ENCODE results near the gene CRYBB3. TPM values are rescaled to one million over a fixed set of nuclear protein-coding genes. Genes with fewer than 3 reads are reported as not detected.
A peak's percentile ranks its signal among the peaks of the same experiment; 100 is the strongest.

CRYBB3 gene
- under 1 TPM in 1 of 2 donors, not detected in 1; 0.78 TPM for total RNA-seq

- no peaks in the 10 kb centered on the region for H3K9me3 Mint-ChIP-seq
- ATAC-seq (no peak), DNase-seq (ENCODE audit: low spot score) (no peak)
- no peaks in the 10 kb centered on the region for H3K36me3 Mint-ChIP-seq
- H3K4me1 Mint-ChIP-seq (ENCODE audit: low read depth in 2 of 2), result no peaks in the 10 kb centered on the region
- H3K27ac Mint-ChIP-seq, result no peak within 1 kb of the TSS
- H3K27me3 Mint-ChIP-seq, result no peaks in the 10 kb centered on the region
- H3K4me3 Mint-ChIP-seq, result no peak within 1 kb of the TSS
These were observed at the start of gene CRYBB3 for GRCh38 chr22:25199731-25200520. TSS of gene CRYBB3 (plus strand) at chr22:25199858. CDS start at chr22:25201397, 1,539 bp downstream.

- peaks cover 2 to 12% of the 10 kb centered on the region in 2 donors for H3K4me1 Mint-ChIP-seq (ENCODE audit: low read depth in 2 of 2)
- DNase-seq (ENCODE audit: low spot score) (no peak), ATAC-seq (peak in 1 of 2 donors; percentile 40)
- H3K4me3 Mint-ChIP-seq, result no peak overlapping the region
- H3K36me3 Mint-ChIP-seq, result no peaks in the 10 kb centered on the region
- H3K27me3 Mint-ChIP-seq, result peaks cover 0 to 5% of the 10 kb centered on the region in 2 donors
- H3K9me3 Mint-ChIP-seq, result no peaks in the 10 kb centered on the region
- H3K27ac Mint-ChIP-seq, result no peak overlapping the region
These were observed 45.5 kb upstream of the CRYBB3 start for GRCh38 chr22:25153961-25154666.

GRCh38 chr22:25154667-25154999, 45.0 kb upstream of the CRYBB3 start:
- peaks cover 0 to 4% of the 10 kb centered on the region in 2 donors for H3K27me3 Mint-ChIP-seq
- H3K27ac Mint-ChIP-seq, result no peak overlapping the region
- H3K4me3 Mint-ChIP-seq, result no peak overlapping the region
- H3K36me3 Mint-ChIP-seq, result no peaks in the 10 kb centered on the region
- H3K4me1 Mint-ChIP-seq (ENCODE audit: low read depth in 2 of 2), result peaks cover 2 to 14% of the 10 kb centered on the region in 2 donors
- peak in 1 of 2 donors; percentile 15 for ATAC-seq
- no peak for DNase-seq (ENCODE audit: low spot score)
- no peaks in the 10 kb centered on the region for H3K9me3 Mint-ChIP-seq

GRCh38 chr22:25156736-25157135, 42.9 kb upstream of the CRYBB3 start:
- Mint-ChIP-seq H3K4me3 (no peak overlapping the region), H3K27me3 (no peaks in the 10 kb centered on the region)

GRCh38 chr22:25159028-25159427, 40.6 kb upstream of the CRYBB3 start:
- DNase-seq (ENCODE audit: low spot score), result peak; percentile 35
- peak in 1 of 2 donors; percentile 86 for ATAC-seq
- H3K27me3 Mint-ChIP-seq, result no peaks in the 10 kb centered on the region
- H3K9me3 Mint-ChIP-seq, result no peaks in the 10 kb centered on the region
- H3K27ac Mint-ChIP-seq, result no peak overlapping the region
- H3K4me1 Mint-ChIP-seq (ENCODE audit: low read depth in 2 of 2), result peaks cover 2 to 28% of the 10 kb centered on the region in 2 donors
- H3K4me3 Mint-ChIP-seq, result no peak overlapping the region
- no peaks in the 10 kb centered on the region for H3K36me3 Mint-ChIP-seq

More at GRCh38 chr22:25156736-25157135, 42.9 kb upstream of the CRYBB3 start:
- no peaks in the 10 kb centered on the region for H3K9me3 Mint-ChIP-seq
- no peak overlapping the region for H3K27ac Mint-ChIP-seq
- H3K4me1 Mint-ChIP-seq (ENCODE audit: low read depth in 2 of 2), result peaks cover 2 to 28% of the 10 kb centered on the region in 2 donors
- DNase-seq (ENCODE audit: low spot score) (no peak), ATAC-seq (no peak)
- no peaks in the 10 kb centered on the region for H3K36me3 Mint-ChIP-seq

GRCh38 chr22:25160120-25160996, 39.3 kb upstream of the CRYBB3 start:
- no peaks in the 10 kb centered on the region for H3K27me3 Mint-ChIP-seq
- H3K27ac Mint-ChIP-seq, result no peak overlapping the region
- ATAC-seq (no peak), DNase-seq (ENCODE audit: low spot score) (peak; percentile 32)
- H3K36me3 Mint-ChIP-seq, result no peaks in the 10 kb centered on the region
- peaks cover 5 to 31% of the 10 kb centered on the region in 2 donors for H3K4me1 Mint-ChIP-seq (ENCODE audit: low read depth in 2 of 2)
- no peak overlapping the region for H3K4me3 Mint-ChIP-seq
- no peaks in the 10 kb centered on the region for H3K9me3 Mint-ChIP-seq

- Mint-ChIP-seq H3K4me3 (no peak overlapping the region), H3K27ac (no peak overlapping the region), H3K36me3 (no peaks in the 10 kb centered on the region), H3K27me3 (no peaks in the 10 kb centered on the region), H3K4me1 (ENCODE audit: low read depth in 2 of 2) (peaks cover 5 to 31% of the 10 kb centered on the region in 2 donors), H3K9me3 (no peaks in the 10 kb centered on the region)
- ATAC-seq (peak in 1 of 2 donors; percentile 62), DNase-seq (ENCODE audit: low spot score) (no peak)
These were observed 38.4 kb upstream of the CRYBB3 start for GRCh38 chr22:25161017-25161915.

GRCh38 chr22:25161916-25162530, 37.6 kb upstream of the CRYBB3 start:
- Mint-ChIP-seq H3K4me1 (ENCODE audit: low read depth in 2 of 2) (peaks cover 3 to 31% of the 10 kb centered on the region in 2 donors), H3K27ac (no peak overlapping the region), H3K9me3 (no peaks in the 10 kb centered on the region), H3K4me3 (no peak overlapping the region), H3K36me3 (no peaks in the 10 kb centered on the region), H3K27me3 (no peaks in the 10 kb centered on the region)
- ATAC-seq, result no peak
- DNase-seq (ENCODE audit: low spot score), result no peak

- H3K9me3 Mint-ChIP-seq, result no peaks in the 10 kb centered on the region
- ATAC-seq, result no peak
- H3K27me3 Mint-ChIP-seq, result no peaks in the 10 kb centered on the region
- H3K27ac Mint-ChIP-seq, result no peak overlapping the region
- H3K4me1 Mint-ChIP-seq (ENCODE audit: low read depth in 2 of 2), result peaks cover 3 to 31% of the 10 kb centered on the region in 2 donors
- DNase-seq (ENCODE audit: low spot score), result no peak
- no peak overlapping the region for H3K4me3 Mint-ChIP-seq
- H3K36me3 Mint-ChIP-seq, result no peaks in the 10 kb centered on the region
These were observed 37.1 kb upstream of the CRYBB3 start for GRCh38 chr22:25162561-25162960.

GRCh38 chr22:25165785-25166184, 33.9 kb upstream of the CRYBB3 start:
- Mint-ChIP-seq H3K36me3 (no peaks in the 10 kb centered on the region), H3K4me1 (ENCODE audit: low read depth in 2 of 2) (peaks cover 3 to 15% of the 10 kb centered on the region in 2 donors), H3K9me3 (no peaks in the 10 kb centered on the region), H3K4me3 (no peak overlapping the region), H3K27me3 (no peaks in the 10 kb centered on the region), H3K27ac (no peak overlapping the region)
- ATAC-seq (no peak), DNase-seq (ENCODE audit: low spot score) (peak; percentile 40)

- Mint-ChIP-seq H3K4me1 (ENCODE audit: low read depth in 2 of 2) (peaks cover 3 to 8% of the 10 kb centered on the region in 2 donors), H3K36me3 (no peaks in the 10 kb centered on the region), H3K9me3 (no peaks in the 10 kb centered on the region), H3K27ac (no peak overlapping the region), H3K4me3 (no peak overlapping the region), H3K27me3 (no peaks in the 10 kb centered on the region)
- ATAC-seq, result no peak
- peak; percentile 31 for DNase-seq (ENCODE audit: low spot score)
These were observed 33.2 kb upstream of the CRYBB3 start for GRCh38 chr22:25166266-25167040.

- Mint-ChIP-seq H3K9me3 (no peaks in the 10 kb centered on the region), H3K27me3 (no peaks in the 10 kb centered on the region), H3K4me3 (no peak overlapping the region), H3K27ac (no peak overlapping the region), H3K4me1 (ENCODE audit: low read depth in 2 of 2) (peaks cover 3 to 8% of the 10 kb centered on the region in 2 donors), H3K36me3 (no peaks in the 10 kb centered on the region)
- no peak for DNase-seq (ENCODE audit: low spot score)
- no peak for ATAC-seq
These were observed 32.6 kb upstream of the CRYBB3 start for GRCh38 chr22:25167082-25167481.

All from natural killer cell treated with Interleukin-12 subunit alpha and Interleukin-12 subunit beta and Interleukin-15 and Interleukin-18, amount 100 ng/mL, for 72 hours (primary cell).